C1 segment of cervical spinal cord (tissue), 14 donors: ENCODE results near the gene YIPF1.

Source experiments
- DNase-seq, 14 donors: peaks; one replicate each; lab custom pipeline; 2025; lab: John Stamatoyannopoulos, UW

The YIPF1 gene

DNA sequence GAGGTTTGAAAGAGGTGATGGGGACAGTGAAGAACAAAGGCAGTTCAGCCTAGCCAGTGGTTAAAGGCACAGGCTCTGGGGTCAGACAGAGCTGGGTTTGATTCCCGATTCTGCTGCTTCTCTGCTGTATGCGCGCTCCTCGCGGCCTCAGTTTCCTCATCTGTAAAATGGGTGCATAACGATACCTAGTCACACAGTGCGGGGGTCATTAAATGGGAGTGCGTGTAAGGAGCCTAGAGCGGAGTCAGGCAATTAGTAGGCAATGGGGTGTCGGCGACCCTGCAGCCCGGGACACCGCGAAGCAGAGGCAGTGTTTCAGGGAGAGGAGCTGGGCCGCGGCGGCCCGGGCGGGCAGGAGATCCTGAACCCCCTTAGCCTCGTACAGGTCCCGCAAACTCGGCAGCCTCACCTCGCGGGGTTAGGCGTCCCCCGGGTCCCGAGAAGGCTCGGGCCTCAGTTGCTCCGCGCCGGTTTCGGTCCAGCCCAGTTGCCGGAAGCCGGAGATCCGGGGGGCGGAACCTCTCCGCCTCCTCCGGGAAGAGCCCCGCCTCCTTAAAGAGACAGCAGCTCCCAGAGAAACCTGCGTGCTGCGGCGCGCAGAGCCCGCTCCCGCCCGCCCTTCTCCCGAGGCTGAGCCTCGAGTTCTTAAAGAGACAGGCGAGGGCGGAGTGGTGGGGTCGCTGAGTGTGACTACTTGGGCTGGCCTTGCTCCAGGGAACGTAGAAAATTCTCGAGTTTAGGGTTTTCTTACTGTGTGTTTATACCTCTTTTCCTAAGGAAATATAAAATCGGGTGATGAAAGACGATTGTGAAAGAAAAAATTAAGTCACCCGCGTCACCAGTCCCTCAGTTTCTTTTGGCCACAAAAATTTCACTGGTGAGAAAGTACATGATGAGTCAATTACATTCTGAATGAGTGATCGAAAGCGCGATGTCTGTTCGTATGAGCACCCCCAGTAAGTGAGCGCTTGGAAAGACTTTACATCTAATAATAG, at the start of gene YIPF1:
Gene YIPF1 (minus strand): TSS at position 494 of the 995 bp plus-strand sequence. CDS start 860 bp downstream, outside the sequence.
- DNase-seq: peak in 13 of 14 donors; percentile 46 to 90 (median 82)

DNA sequence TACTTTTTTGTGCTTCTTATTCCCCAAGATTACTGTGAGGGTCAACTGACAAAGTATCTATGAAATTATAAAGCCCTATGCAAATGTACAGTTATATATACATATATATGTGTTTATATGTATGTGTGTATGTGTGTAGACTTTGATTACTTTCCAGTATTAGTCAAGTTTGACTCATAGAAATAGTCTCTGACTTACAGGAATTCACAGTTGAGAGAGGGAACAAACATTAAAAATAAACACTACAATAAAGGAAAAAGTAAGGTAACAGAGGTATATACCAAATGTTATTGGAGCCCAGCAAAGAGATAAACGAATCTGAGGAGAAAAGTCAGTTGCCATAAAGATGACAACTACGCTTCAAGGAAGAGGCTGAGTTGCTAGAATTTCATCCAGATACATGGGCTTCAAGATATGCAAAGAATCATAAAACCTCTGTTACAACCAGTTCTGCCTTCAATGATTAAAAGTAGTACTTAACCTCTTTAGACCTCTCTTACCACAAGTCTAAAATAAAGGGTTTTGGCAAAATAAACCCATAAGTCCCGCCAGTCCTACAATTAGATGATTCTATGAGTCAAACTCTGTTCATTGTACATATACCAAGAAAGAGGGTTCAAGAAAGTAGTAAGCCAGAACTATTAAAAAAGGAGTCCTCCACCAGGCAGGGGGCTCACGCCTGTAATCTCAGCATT, 48.7 kb upstream of the YIPF1 start:
- no peak for DNase-seq

- DNase-seq: no peak
These were observed 46.8 kb upstream of the YIPF1 start for GRCh38 chr1:53936430-53936829.

- DNase-seq: no peak
These were observed 44.7 kb upstream of the YIPF1 start for GRCh38 chr1:53934170-53934765.

GRCh38 chr1:53931523-53931922, 41.9 kb upstream of the YIPF1 start:
- DNase-seq: no peak

DNA sequence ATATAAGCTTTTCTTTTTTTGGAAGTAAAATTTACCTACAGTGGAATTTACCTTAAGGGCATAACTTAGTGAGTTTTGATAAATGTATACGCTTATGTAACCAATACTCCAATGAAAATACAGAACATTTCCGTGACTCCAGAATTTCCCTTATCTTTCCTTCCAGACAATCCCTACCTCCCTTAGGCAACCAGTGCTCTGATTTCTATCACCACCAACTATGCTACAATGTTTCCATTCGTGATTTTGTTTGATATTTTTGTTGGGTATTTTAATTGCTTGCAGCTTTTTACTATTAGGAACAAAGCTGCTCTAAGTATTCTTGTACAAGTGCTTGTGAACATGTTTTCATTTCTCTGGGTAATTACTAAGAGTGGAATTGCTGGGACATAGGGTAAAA, 41.3 kb upstream of the YIPF1 start:
- DNase-seq: no peak

- DNase-seq: no peak
These were observed 39.8 kb upstream of the YIPF1 start for GRCh38 chr1:53929246-53929960.

- no peak for DNase-seq
These were observed 37.8 kb upstream of the YIPF1 start for GRCh38 chr1:53927376-53927881.

- DNase-seq: no peak
These were observed 30.1 kb upstream of the YIPF1 start for GRCh38 chr1:53919675-53920066.

- DNase-seq: no peak
These were observed 28.7 kb upstream of the YIPF1 start for GRCh38 chr1:53918343-53918742.

DNA sequence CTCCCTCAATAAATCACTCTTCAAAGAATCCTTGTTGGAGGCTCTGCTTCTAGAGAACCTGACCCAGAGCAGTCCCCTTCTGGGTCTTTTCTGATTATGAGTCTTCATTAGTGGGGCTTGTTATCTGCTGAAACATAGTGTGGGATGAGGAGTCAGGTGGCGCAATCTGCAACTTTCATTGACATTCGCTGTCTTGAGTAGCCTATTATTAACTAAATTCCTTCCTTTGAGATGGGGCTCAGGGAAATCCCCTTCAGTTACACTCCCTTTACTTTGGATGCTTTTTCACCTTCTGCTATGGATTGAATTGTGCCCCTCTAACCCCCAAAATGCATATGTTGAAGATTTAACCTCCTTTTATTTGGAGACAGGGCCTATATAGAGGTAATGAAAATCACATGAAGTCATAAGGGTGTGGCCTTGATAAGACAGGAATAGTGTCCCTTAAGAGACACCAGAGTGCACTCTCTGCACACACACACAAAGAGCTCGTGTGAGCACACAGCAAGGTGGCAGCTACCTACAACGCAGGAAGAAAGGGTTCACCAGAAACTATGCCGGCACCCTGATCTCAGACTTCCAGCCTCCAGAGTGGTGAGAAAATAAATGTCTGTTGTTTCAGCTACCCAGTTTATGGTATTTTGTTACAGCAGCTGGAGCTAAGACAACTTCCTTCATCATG, 23.9 kb upstream of the YIPF1 start:
- DNase-seq: no peak

DNA sequence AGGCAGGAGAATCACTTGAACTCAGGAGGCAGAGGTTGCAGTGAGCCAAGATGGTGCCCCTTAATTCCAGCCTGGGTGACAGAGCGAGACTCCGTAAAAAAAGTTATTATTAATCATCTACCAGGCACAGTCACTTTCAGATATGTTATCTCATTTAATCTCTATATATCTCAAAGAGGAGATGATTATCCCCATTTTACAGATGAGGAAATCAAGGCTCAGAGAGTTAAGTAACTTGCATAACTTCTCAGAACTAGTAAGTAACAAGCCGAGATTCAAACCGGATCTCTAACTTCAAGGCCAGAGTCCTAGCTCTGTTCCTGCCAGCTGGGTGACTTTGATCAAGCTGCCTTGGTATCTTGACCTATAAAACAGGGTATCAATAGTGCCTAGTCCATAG, 21.8 kb upstream of the YIPF1 start:
- DNase-seq: no peak

GRCh38 chr1:53909946-53910345, 20.3 kb upstream of the YIPF1 start:
- no peak for DNase-seq

DNA sequence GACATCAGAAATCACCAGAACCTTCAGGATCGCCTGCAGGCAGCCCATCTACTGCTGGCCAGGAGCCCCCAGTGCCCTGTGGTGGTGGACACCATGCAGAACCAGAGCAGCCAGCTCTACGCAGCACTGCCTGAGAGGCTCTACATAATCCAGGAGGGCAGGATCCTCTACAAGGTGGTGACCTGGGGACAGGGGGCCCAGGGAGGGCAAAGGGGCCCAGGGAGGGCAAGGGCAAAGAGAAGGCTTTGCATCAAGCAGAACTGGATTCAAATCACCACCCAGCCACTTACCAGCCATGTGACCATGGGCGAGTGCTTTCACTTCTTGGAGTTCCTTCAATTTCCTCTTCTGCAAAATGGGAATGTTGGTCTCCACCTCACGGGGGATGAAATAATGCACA, 16.5 kb upstream of the YIPF1 start:
- DNase-seq: no peak

DNA sequence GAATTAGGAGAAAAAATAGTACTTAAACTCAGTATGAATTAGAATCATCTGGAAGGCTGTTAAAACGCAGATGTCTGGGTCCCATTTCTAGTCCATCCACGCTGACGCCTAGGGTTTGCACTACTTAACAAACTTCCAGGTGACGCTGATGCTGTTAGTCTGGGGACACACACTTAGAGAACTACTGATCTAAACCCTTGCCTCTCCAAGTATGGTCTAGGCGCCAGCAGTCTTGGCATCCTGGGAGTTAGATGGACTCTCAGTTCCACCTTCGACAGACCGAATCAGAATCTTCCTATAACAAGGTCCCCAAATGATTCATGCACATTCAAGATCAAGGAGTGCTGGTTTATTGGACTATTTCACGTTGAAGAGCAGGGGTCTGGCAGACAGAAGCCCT, 15.9 kb upstream of the YIPF1 start:
- no peak for DNase-seq

- DNase-seq: no peak
These were observed 12.9 kb upstream of the YIPF1 start for GRCh38 chr1:53902235-53903138.

GRCh38 chr1:53899708-53900107, 10.1 kb upstream of the YIPF1 start:
- no peak for DNase-seq

DNA sequence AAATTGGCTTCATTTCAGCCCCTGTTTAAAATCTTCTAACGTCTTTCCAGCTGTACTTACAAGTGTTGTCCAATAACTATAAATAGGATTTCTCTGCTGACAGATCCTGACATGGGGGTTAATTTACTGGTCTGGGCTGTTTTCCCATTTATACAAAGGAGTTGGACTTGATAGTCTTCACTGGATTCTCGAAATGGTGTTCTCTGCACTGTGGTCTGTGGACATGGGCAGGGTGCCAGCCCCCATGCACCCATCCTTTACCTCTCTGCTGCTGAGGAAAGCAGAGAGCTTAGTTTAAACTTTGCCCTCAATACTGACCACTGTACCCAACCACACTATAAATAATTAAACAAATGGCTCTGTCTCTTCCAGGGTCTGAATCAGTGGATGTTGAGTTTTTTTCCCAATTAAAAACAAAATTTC, 9.6 kb upstream of the YIPF1 start:
- DNase-seq: peak in 1 of 14 donors; percentile 20

DNA sequence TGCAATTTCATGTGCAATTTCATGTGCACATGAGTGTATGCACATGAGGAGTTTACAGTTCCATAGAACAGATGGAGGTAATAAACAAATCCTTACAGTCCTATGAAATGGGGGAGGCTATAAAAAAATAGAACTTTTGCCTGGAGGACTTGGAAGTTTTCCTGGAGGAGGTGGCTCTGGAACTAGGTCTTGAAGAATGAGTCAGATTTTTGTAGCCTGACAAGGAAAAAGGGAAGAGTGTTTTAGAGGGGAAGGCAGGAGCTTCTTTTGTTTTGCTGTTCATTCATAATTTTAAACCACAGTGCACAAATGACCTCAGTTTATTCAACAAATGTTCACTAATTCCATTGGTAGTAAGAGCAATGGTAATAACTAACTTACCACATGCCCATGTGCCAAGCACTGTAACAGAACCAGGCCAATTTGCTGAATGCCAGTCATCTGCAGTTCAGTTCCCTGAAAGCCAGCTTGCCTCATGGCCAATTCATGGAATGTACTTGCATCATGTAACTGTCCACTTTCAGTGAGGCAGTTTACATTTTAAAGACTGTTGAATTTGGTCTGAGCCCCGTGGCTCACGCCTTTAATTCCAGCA, 7.1 kb upstream of the YIPF1 start:
- no peak for DNase-seq
